Measurements from ENCODE around the gene FIG4.
"Not testable (repeated sequence)": the region's sequence is repeated elsewhere in the genome, so short reads cannot be mapped to it uniquely, and the experiment has no call there.

DNA sequence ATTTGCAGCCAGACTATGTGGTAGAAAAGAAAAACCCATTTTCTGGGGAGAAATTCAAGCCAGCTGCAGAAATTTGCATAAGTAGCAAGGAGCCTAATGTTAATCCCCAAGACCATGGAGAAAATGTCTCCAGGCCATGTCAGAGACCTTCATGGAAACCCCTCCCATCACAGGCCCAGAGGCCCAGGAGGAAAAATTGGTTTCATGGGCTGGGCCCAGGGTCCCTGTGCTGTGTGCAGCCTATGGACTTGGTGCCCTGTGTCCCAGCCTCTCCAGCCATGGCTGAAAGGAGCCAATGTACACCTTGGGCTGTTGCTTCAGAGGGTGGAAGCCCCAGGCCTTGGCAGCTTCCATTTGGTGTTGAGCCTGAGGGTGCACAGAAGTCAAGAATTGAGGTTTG, 140.3 kb downstream of the FIG4 start:
- TF ChIP-seq, protein P1, sequence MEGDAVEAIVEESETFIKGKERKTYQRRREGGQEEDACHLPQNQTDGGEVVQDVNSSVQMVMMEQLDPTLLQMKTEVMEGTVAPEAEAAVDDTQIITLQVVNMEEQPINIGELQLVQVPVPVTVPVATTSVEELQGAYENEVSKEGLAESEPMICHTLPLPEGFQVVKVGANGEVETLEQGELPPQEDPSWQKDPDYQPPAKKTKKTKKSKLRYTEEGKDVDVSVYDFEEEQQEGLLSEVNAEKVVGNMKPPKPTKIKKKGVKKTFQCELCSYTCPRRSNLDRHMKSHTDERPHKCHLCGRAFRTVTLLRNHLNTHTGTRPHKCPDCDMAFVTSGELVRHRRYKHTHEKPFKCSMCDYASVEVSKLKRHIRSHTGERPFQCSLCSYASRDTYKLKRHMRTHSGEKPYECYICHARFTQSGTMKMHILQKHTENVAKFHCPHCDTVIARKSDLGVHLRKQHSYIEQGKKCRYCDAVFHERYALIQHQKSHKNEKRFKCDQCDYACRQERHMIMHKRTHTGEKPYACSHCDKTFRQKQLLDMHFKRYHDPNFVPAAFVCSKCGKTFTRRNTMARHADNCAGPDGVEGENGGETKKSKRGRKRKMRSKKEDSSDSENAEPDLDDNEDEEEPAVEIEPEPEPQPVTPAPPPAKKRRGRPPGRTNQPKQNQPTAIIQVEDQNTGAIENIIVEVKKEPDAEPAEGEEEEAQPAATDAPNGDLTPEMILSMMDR (conservative IDR thresholded peaks at IDR 0.05 in 1 of 2, IDR thresholded peaks at IDR 0.05 in 1 of 2; ENCODE audit: low read depth in 1 of 2, low read length in 2 of 2), result not testable (repeated sequence)
- not testable (repeated sequence) for TF ChIP-seq EZH2 (IDR thresholded peaks at IDR 0.05; ENCODE audit: low read length, missing control alignments)
